Fibroblast of lung (primary cell): ENCODE results near the gene LMAN1. TPM values are rescaled to one million over a fixed set of nuclear protein-coding genes. Genes with fewer than 3 reads are reported as not detected.
A peak's percentile ranks its signal among the peaks of the same experiment; 100 is the strongest.

Source experiments
- DNase-seq, 2 donors: peaks; one replicate each; pipeline versions ENCODE4 v3.0.0 to v3.0.0-alpha.2; 2010; ENCODE audit warnings: low read depth in 2 of 2
- H2AFZ ChIP-seq: 2 replicates; pipeline ENCODE4 v1.5.1; 2012; ENCODE audit warnings: low read length, control low read depth, inconsistent platforms
- H3K27ac ChIP-seq: 2 replicates; pipeline ENCODE4 v1.5.1; 2011; ENCODE audit warnings: low read length, control low read depth; ENCODE audit not compliant: insufficient read depth
- H3K27me3 ChIP-seq: 2 replicates; pipeline ENCODE4 v1.5.1; 2011; ENCODE audit warnings: mild to moderate bottlenecking, low read length; ENCODE audit not compliant: control insufficient read depth, insufficient read depth
- H3K36me3 ChIP-seq: 2 replicates; pipeline ENCODE4 v1.5.1; 2011; ENCODE audit warnings: low read length; ENCODE audit not compliant: control insufficient read depth, insufficient read depth
- H3K4me1 ChIP-seq: 2 replicates; pipeline ENCODE4 v1.5.1; 2011; ENCODE audit warnings: low read length; ENCODE audit not compliant: control insufficient read depth, insufficient read depth; ENCODE audit errors: extremely low read depth
- H3K4me2 ChIP-seq: 2 replicates; pipeline ENCODE4 v1.5.1; 2011; ENCODE audit warnings: low read length, control low read depth; ENCODE audit not compliant: insufficient read depth; ENCODE audit errors: extremely low read depth
- H3K4me3 ChIP-seq, 4 experiments: fragments of 200-600 bp in 1 of 4; sonication (generic) in 1 of 4; replicated peaks in 1 of 4; 2 replicates each; pipeline ENCODE4 v1.5.1; 2011 to 2016; ENCODE audit warnings: low read length in 4 of 4, low read depth in 3 of 4, mild to moderate bottlenecking in 3 of 4, control low read depth in 2 of 4, inconsistent platforms in 1 of 4, mixed read lengths in 1 of 4; ENCODE audit not compliant: insufficient read depth in 1 of 4; ENCODE audit errors: control extremely low read depth in 1 of 4
- H3K79me2 ChIP-seq: 2 replicates; pipeline ENCODE4 v1.5.1; 2012; ENCODE audit warnings: mild to moderate bottlenecking, low read length, inconsistent platforms; ENCODE audit not compliant: control insufficient read depth, insufficient read depth
- H3K9ac ChIP-seq: 2 replicates; pipeline ENCODE4 v1.5.1; 2011; ENCODE audit warnings: mild to moderate bottlenecking, low read length, control low read depth; ENCODE audit not compliant: insufficient read depth
- H3K9me3 ChIP-seq: 2 replicates; pipeline ENCODE4 v1.5.1; 2012; ENCODE audit warnings: low read depth, low read length; ENCODE audit not compliant: control insufficient read depth, insufficient read depth
- H4K20me1 ChIP-seq: 2 replicates; pipeline ENCODE4 v1.5.1; 2011; ENCODE audit warnings: low read length; ENCODE audit not compliant: control insufficient read depth, insufficient read depth; ENCODE audit errors: extremely low read depth
- CTCF ChIP-seq, 2 donors: IDR thresholded peaks in 1 of 2; conservative IDR thresholded peaks in 1 of 2; 1 replicate in 1 of 2; 2 replicates in 1 of 2; pipeline ENCODE4 v1.5.1; 2011 to 2012; ENCODE audit warnings: low read length in 2 of 2, control low read depth in 1 of 2, inconsistent platforms in 1 of 2, low read depth in 1 of 2, mild to moderate bottlenecking in 1 of 2
- EZH2 ChIP-seq: IDR thresholded peaks from 2 replicates; pipeline ENCODE4 v1.5.1; 2012; ENCODE audit warnings: low read length, control low read depth, mild to moderate bottlenecking; ENCODE audit errors: missing control alignments
- polyA plus RNA-seq, 2 donors: library from polyadenylated mRNA; depleted of rRNA in 1 of 2; stranded (reverse) in 1 of 2; unstranded in 1 of 2; fragments of >200 nt; gene quantifications; 2 replicates each; pipeline ENCODE4 v1.2.1, GENCODE V29; 2011 to 2012; ENCODE audit warnings: missing spikeins in 1 of 2
- total RNA-seq: library from RNA; depleted of rRNA; stranded (reverse); fragments of >200 nt; gene quantifications from 2 replicates; pipeline ENCODE4 v1.2.1, GENCODE V29; 2014

The LMAN1 gene
- total and polyA plus RNA-seq, 2 donors (not counting 1 experiment from before 2014, with no cell fraction given) = 130 to 170 TPM

- Histone ChIP-seq H3K79me2 (peaks cover 8% of the 10 kb centered on the region), H3K27me3 (no peaks in the 10 kb centered on the region), H3K27ac (no peak overlapping the region), H4K20me1 (no peaks in the 10 kb centered on the region), H2AFZ (no peak overlapping the region), H3K36me3 (peaks cover 5% of the 10 kb centered on the region), H3K4me2 (no peak overlapping the region), H3K4me1 (peaks cover 3% of the 10 kb centered on the region), H3K4me3 (no peak overlapping the region), H3K9me3 (no peaks in the 10 kb centered on the region), H3K9ac (no peak overlapping the region)
- no peak for DNase-seq
- TF ChIP-seq CTCF (conservative IDR thresholded peaks at IDR 0.05 in 1 of 2, IDR thresholded peaks at IDR 0.05 in 1 of 2; ENCODE audit: low read depth in 1 of 2, low read length in 2 of 2) (no peak), EZH2 (no peak)
These were observed 14.1 kb downstream of the LMAN1 start for GRCh38 chr18:59344996-59345395.

- Histone ChIP-seq H3K27ac (no peak overlapping the region), H3K36me3 (peaks cover 8% of the 10 kb centered on the region), H3K4me1 (peaks cover 3% of the 10 kb centered on the region), H3K27me3 (no peaks in the 10 kb centered on the region), H3K4me2 (no peak overlapping the region), H3K79me2 (peaks cover 8% of the 10 kb centered on the region), H3K4me3 (no peak overlapping the region), H3K9me3 (no peaks in the 10 kb centered on the region), H2AFZ (no peak overlapping the region), H4K20me1 (no peaks in the 10 kb centered on the region), H3K9ac (no peak overlapping the region)
- TF ChIP-seq EZH2 (no peak), CTCF (conservative IDR thresholded peaks at IDR 0.05 in 1 of 2, IDR thresholded peaks at IDR 0.05 in 1 of 2; ENCODE audit: low read depth in 1 of 2, low read length in 2 of 2) (no peak)
- DNase-seq = peak in 1 of 2 donors; percentile 9
These were observed 15.1 kb downstream of the LMAN1 start for GRCh38 chr18:59343926-59344325.

GRCh38 chr18:59340817-59341216 lies 18.2 kb downstream of the LMAN1 start:
- no peak overlapping the region for H3K9ac ChIP-seq
- no peaks in the 10 kb centered on the region for H3K27me3 ChIP-seq
- H3K4me3 ChIP-seq = no peak overlapping the region
- no peak overlapping the region for H2AFZ ChIP-seq
- H3K9me3 ChIP-seq = no peaks in the 10 kb centered on the region
- peaks cover 9% of the 10 kb centered on the region for H3K36me3 ChIP-seq
- H4K20me1 ChIP-seq = no peaks in the 10 kb centered on the region
- H3K4me2 ChIP-seq = no peak overlapping the region
- H3K27ac ChIP-seq = no peak overlapping the region
- no peak for TF ChIP-seq EZH2
- no peak for TF ChIP-seq CTCF (conservative IDR thresholded peaks at IDR 0.05 in 1 of 2, IDR thresholded peaks at IDR 0.05 in 1 of 2; ENCODE audit: low read depth in 1 of 2, low read length in 2 of 2)
- peaks cover 3% of the 10 kb centered on the region for H3K4me1 ChIP-seq
- DNase-seq = no peak
- peaks cover 8% of the 10 kb centered on the region for H3K79me2 ChIP-seq
